ENCODE data around the gene FBLN7. TPM values are rescaled to one million over a fixed set of nuclear protein-coding genes. Genes with fewer than 3 reads are reported as not detected.

FBLN7 gene
- total and polyA plus RNA-seq, 2 experiments from 2014 or later = 0.16 TPM; not detected in 1

DNA sequence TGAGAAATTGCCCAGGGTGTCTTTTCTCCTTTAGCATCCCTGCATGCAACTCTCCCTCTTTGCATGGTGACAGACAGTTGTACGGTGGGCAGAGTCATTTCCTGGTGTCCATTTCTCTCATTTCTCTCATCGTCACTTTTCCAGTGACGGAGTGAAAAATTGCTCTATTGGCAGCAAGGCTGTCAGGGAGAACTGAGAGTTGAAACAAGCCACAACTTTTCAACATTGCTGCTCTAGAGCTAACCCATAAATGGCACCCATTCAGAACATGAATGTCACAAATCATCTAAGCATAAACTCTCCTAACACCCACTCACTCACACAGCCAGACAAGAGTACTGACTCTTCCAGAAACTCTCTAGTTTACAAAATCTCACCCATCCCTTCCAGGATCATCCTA lies 61.0 kb downstream of the FBLN7 start:
- no peak overlapping the region for H3K27ac Mint-ChIP-seq

More for the DNA sequence above, 61.0 kb downstream of the FBLN7 start:
- Histone ChIP-seq H3K9me2 (ENCODE audit: insufficient read depth) (peaks cover 3% of the 10 kb centered on the region; the same call in 1 of the 2 replicates), H3K4me1 (ENCODE audit: insufficient read depth) (no peaks in the 10 kb centered on the region), H2AFZ (no peak overlapping the region), H3K4me2 (no peak overlapping the region), H3K79me2 (replicated peaks; ENCODE audit: insufficient read depth) (no peaks in the 10 kb centered on the region), H3K27ac (ENCODE audit: low read depth) (no peak overlapping the region), H4K20me1 (replicated peaks; ENCODE audit: insufficient read depth) (no peaks in the 10 kb centered on the region), H3K27me3 (ENCODE audit: insufficient read depth) (no peaks in the 10 kb centered on the region), H3K36me3 (ENCODE audit: insufficient read depth) (peaks cover 5% of the 10 kb centered on the region; the same call in 1 of the 2 replicates), H3F3A (replicated peaks; ENCODE audit: low read depth) (no peaks in the 10 kb centered on the region), H3K4me3 (no peak overlapping the region)
- ATAC-seq (no peak), DNase-seq (ENCODE audit: low spot score) (no peak)
- Mint-ChIP-seq H3K9me3 (peaks cover 18% of the 10 kb centered on the region), H3K4me3 (no peak overlapping the region), H3K4me1 (peaks cover 3% of the 10 kb centered on the region; the same call in 2 of the 3 replicates), H3K27me3 (ENCODE audit: insufficient read depth, low read depth, poor library complexity) (no peaks in the 10 kb centered on the region), H3K36me3 (ENCODE audit: low read depth) (peaks cover 9% of the 10 kb centered on the region; the same call in 1 of the 3 replicates)
- TF ChIP-seq, protein P1, sequence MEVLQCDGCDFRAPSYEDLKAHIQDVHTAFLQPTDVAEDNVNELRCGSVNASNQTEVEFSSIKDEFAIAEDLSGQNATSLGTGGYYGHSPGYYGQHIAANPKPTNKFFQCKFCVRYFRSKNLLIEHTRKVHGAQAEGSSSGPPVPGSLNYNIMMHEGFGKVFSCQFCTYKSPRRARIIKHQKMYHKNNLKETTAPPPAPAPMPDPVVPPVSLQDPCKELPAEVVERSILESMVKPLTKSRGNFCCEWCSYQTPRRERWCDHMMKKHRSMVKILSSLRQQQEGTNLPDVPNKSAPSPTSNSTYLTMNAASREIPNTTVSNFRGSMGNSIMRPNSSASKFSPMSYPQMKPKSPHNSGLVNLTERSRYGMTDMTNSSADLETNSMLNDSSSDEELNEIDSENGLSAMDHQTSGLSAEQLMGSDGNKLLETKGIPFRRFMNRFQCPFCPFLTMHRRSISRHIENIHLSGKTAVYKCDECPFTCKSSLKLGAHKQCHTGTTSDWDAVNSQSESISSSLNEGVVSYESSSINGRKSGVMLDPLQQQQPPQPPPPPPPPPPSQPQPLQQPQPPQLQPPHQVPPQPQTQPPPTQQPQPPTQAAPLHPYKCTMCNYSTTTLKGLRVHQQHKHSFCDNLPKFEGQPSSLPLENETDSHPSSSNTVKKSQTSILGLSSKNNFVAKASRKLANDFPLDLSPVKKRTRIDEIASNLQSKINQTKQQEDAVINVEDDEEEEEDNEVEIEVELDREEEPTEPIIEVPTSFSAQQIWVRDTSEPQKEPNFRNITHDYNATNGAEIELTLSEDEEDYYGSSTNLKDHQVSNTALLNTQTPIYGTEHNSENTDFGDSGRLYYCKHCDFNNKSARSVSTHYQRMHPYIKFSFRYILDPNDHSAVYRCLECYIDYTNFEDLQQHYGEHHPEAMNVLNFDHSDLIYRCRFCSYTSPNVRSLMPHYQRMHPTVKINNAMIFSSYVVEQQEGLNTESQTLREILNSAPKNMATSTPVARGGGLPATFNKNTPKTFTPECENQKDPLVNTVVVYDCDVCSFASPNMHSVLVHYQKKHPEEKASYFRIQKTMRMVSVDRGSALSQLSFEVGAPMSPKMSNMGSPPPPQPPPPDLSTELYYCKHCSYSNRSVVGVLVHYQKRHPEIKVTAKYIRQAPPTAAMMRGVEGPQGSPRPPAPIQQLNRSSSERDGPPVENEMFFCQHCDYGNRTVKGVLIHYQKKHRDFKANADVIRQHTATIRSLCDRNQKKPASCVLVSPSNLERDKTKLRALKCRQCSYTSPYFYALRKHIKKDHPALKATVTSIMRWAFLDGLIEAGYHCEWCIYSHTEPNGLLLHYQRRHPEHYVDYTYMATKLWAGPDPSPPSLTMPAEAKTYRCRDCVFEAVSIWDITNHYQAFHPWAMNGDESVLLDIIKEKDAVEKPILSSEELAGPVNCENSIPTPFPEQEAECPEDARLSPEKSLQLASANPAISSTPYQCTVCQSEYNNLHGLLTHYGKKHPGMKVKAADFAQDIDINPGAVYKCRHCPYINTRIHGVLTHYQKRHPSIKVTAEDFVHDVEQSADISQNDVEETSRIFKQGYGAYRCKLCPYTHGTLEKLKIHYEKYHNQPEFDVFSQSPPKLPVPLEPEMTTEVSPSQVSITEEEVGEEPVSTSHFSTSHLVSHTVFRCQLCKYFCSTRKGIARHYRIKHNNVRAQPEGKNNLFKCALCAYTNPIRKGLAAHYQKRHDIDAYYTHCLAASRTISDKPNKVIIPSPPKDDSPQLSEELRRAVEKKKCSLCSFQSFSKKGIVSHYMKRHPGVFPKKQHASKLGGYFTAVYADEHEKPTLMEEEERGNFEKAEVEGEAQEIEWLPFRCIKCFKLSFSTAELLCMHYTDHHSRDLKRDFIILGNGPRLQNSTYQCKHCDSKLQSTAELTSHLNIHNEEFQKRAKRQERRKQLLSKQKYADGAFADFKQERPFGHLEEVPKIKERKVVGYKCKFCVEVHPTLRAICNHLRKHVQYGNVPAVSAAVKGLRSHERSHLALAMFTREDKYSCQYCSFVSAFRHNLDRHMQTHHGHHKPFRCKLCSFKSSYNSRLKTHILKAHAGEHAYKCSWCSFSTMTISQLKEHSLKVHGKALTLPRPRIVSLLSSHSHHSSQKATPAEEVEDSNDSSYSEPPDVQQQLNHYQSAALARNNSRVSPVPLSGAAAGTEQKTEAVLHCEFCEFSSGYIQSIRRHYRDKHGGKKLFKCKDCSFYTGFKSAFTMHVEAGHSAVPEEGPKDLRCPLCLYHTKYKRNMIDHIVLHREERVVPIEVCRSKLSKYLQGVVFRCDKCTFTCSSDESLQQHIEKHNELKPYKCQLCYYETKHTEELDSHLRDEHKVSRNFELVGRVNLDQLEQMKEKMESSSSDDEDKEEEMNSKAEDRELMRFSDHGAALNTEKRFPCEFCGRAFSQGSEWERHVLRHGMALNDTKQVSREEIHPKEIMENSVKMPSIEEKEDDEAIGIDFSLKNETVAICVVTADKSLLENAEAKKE (CRISPR knock-in tag; IDR thresholded peaks at IDR 0.05) = no peak
- TF ChIP-seq, protein P2, sequence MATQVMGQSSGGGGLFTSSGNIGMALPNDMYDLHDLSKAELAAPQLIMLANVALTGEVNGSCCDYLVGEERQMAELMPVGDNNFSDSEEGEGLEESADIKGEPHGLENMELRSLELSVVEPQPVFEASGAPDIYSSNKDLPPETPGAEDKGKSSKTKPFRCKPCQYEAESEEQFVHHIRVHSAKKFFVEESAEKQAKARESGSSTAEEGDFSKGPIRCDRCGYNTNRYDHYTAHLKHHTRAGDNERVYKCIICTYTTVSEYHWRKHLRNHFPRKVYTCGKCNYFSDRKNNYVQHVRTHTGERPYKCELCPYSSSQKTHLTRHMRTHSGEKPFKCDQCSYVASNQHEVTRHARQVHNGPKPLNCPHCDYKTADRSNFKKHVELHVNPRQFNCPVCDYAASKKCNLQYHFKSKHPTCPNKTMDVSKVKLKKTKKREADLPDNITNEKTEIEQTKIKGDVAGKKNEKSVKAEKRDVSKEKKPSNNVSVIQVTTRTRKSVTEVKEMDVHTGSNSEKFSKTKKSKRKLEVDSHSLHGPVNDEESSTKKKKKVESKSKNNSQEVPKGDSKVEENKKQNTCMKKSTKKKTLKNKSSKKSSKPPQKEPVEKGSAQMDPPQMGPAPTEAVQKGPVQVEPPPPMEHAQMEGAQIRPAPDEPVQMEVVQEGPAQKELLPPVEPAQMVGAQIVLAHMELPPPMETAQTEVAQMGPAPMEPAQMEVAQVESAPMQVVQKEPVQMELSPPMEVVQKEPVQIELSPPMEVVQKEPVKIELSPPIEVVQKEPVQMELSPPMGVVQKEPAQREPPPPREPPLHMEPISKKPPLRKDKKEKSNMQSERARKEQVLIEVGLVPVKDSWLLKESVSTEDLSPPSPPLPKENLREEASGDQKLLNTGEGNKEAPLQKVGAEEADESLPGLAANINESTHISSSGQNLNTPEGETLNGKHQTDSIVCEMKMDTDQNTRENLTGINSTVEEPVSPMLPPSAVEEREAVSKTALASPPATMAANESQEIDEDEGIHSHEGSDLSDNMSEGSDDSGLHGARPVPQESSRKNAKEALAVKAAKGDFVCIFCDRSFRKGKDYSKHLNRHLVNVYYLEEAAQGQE (IDR thresholded peaks at IDR 0.05; ENCODE audit: unreplicated experiment) = no peak
- TF ChIP-seq, protein P3, sequence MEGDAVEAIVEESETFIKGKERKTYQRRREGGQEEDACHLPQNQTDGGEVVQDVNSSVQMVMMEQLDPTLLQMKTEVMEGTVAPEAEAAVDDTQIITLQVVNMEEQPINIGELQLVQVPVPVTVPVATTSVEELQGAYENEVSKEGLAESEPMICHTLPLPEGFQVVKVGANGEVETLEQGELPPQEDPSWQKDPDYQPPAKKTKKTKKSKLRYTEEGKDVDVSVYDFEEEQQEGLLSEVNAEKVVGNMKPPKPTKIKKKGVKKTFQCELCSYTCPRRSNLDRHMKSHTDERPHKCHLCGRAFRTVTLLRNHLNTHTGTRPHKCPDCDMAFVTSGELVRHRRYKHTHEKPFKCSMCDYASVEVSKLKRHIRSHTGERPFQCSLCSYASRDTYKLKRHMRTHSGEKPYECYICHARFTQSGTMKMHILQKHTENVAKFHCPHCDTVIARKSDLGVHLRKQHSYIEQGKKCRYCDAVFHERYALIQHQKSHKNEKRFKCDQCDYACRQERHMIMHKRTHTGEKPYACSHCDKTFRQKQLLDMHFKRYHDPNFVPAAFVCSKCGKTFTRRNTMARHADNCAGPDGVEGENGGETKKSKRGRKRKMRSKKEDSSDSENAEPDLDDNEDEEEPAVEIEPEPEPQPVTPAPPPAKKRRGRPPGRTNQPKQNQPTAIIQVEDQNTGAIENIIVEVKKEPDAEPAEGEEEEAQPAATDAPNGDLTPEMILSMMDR (conservative IDR thresholded peaks at IDR 0.05; ENCODE audit: low read depth in 2 of 2) = no peak

Measured in GM23338 (cell line).